ENCODE measurements around the gene CDH2.
"Not testable (repeated sequence)": the region's sequence is repeated elsewhere in the genome, so short reads cannot be mapped to it uniquely, and the experiment has no call there.

DNA sequence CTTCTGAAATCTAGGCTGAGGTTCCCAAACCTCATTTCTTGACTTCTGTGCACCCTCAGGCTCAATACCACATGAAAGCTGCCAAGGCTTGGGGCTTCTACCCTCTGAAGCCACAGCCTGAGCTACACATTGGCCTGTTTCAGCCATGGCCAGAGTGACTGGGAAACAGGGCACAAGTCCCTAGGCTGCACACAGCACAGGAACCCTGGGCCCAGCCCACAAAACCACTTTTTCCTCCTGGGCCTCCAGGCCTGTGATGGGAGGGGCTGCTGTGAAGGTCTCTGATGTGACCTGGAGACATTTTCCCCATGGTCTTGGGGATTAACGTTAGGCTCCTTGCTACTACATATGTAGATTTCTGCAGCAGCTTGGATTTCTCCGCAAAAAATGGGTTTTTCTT, 270.7 kb downstream of the CDH2 start:
- TF ChIP-seq EP300 (IDR thresholded peaks at IDR 0.05; ENCODE audit: low read depth); POLR2A (IDR thresholded peaks at IDR 0.05): not testable (repeated sequence)
- TF ChIP-seq, protein P1, sequence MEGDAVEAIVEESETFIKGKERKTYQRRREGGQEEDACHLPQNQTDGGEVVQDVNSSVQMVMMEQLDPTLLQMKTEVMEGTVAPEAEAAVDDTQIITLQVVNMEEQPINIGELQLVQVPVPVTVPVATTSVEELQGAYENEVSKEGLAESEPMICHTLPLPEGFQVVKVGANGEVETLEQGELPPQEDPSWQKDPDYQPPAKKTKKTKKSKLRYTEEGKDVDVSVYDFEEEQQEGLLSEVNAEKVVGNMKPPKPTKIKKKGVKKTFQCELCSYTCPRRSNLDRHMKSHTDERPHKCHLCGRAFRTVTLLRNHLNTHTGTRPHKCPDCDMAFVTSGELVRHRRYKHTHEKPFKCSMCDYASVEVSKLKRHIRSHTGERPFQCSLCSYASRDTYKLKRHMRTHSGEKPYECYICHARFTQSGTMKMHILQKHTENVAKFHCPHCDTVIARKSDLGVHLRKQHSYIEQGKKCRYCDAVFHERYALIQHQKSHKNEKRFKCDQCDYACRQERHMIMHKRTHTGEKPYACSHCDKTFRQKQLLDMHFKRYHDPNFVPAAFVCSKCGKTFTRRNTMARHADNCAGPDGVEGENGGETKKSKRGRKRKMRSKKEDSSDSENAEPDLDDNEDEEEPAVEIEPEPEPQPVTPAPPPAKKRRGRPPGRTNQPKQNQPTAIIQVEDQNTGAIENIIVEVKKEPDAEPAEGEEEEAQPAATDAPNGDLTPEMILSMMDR (IDR thresholded peaks at IDR 0.05): not testable (repeated sequence)

Data from transverse colon (tissue), 3 donors.